Keratinocyte (primary cell): ENCODE data around the gene PTRH1. TPM values are rescaled to one million over a fixed set of nuclear protein-coding genes. Genes with fewer than 3 reads are reported as not detected.

Experiments used
- DNase-seq: peaks from one replicate; pipeline ENCODE4 v3.0.0-alpha.2; 2011; ENCODE audit warnings: low read depth, missing footprints, low spot score
- FAIRE-seq: peaks from 2 replicates; lab custom pipeline; 2011; peaks lifted over from hg19 to GRCh38; lab: Jason Lieb, UNC
- H2AFZ ChIP-seq: 2 replicates; pipeline ENCODE4 v1.6.0; 2012; ENCODE audit warnings: low read length, control low read depth, inconsistent platforms; ENCODE audit not compliant: control insufficient read depth
- H3K27ac ChIP-seq: 2 replicates; pipeline ENCODE4 v1.5.1; 2011; ENCODE audit warnings: low read length; ENCODE audit not compliant: control insufficient read depth, insufficient read depth
- H3K27me3 ChIP-seq: 3 replicates; pipeline ENCODE4 v1.6.0; 2011; ENCODE audit warnings: low read length; ENCODE audit not compliant: control insufficient read depth, insufficient read depth; ENCODE audit errors: extremely low read depth
- H3K36me3 ChIP-seq, 2 experiments: 2 replicates in 1 of 2; 3 replicates in 1 of 2; pipeline ENCODE4 v1.5.1; 2011; ENCODE audit warnings: low read length in 2 of 2, mild to moderate bottlenecking in 1 of 2; ENCODE audit not compliant: control insufficient read depth in 2 of 2, insufficient read depth in 2 of 2; ENCODE audit errors: extremely low read depth in 1 of 2
- H3K4me1 ChIP-seq: 3 replicates; pipeline ENCODE4 v1.5.1; 2011; ENCODE audit warnings: low read length; ENCODE audit not compliant: control insufficient read depth, insufficient read depth; ENCODE audit errors: extremely low read depth
- H3K4me2 ChIP-seq: 3 replicates; pipeline ENCODE4 v1.6.0; 2011; ENCODE audit warnings: low read depth, low read length; ENCODE audit not compliant: control insufficient read depth, insufficient read depth; ENCODE audit errors: extremely low read depth
- H3K4me3 ChIP-seq, 3 experiments: fragments of 200-600 bp in 1 of 3; sonication (generic) in 1 of 3; 2 replicates in 2 of 3; 3 replicates in 1 of 3; pipeline ENCODE4 v1.5.1; 2011 to 2016; ENCODE audit warnings: low read length in 3 of 3, mild to moderate bottlenecking in 3 of 3, control low read depth in 2 of 3, inconsistent platforms in 1 of 3, low read depth in 1 of 3, mixed read lengths in 1 of 3, mixed run types in 1 of 3, moderate library complexity in 1 of 3; ENCODE audit not compliant: control insufficient read depth in 2 of 3, insufficient read depth in 2 of 3; ENCODE audit errors: extremely low read depth in 1 of 3
- H3K79me2 ChIP-seq: 2 replicates; pipeline ENCODE4 v1.6.0; 2012; ENCODE audit warnings: low read length; ENCODE audit not compliant: control insufficient read depth, insufficient read depth
- H3K9ac ChIP-seq: 3 replicates; pipeline ENCODE4 v1.6.0; 2011; ENCODE audit warnings: low read length; ENCODE audit not compliant: control insufficient read depth, insufficient read depth; ENCODE audit errors: extremely low read depth
- H3K9me1 ChIP-seq: 3 replicates; pipeline ENCODE4 v1.6.0; 2011; ENCODE audit warnings: low read length; ENCODE audit not compliant: control insufficient read depth, insufficient read depth; ENCODE audit errors: extremely low read depth
- H3K9me3 ChIP-seq: 2 replicates; pipeline ENCODE4 v1.5.1; 2012; ENCODE audit warnings: low read depth, low read length; ENCODE audit not compliant: control insufficient read depth
- H4K20me1 ChIP-seq: 3 replicates; pipeline ENCODE4 v1.6.0; 2011; ENCODE audit warnings: low read length; ENCODE audit not compliant: control insufficient read depth, insufficient read depth; ENCODE audit errors: extremely low read depth
- CTCF ChIP-seq, 3 experiments: IDR thresholded peaks in 1 of 3; conservative IDR thresholded peaks in 1 of 3; optimal IDR thresholded peaks in 1 of 3; 2 replicates in 2 of 3; 3 replicates in 1 of 3; pipeline versions ENCODE3 to v1.5.1; 2011; ENCODE audit warnings: low read length in 3 of 3, mild to moderate bottlenecking in 3 of 3, moderate library complexity in 2 of 3, control low read depth in 1 of 3, inconsistent platforms in 1 of 3; ENCODE audit not compliant: insufficient read depth in 2 of 3; ENCODE audit errors: extremely low read depth in 1 of 3
- EZH2 ChIP-seq: IDR thresholded peaks from one replicate; pipeline ENCODE4 v1.6.1; 2012; ENCODE audit warnings: inconsistent platforms, mild to moderate bottlenecking, low read length, moderate library complexity
- dilution Hi-C: fragments of 300-500 bp; cut with MboI; formaldehyde crosslinking; loops from one replicate; pipeline ENCODE4 v1.7.0; 2020; ENCODE audit warnings: low sequenced_read_pairs; ENCODE audit not compliant: extremely low pct_ligation_motif_present
- polyA plus RNA-seq, 5 experiments: library from polyadenylated mRNA; depleted of rRNA in 3 of 5; stranded (reverse) in 3 of 5; stranded (forward) in 1 of 5; unstranded in 1 of 5; fragments of >200 nt; gene quantifications; 1 replicate in 1 of 5; 2 replicates in 3 of 5; 3 replicates in 1 of 5; pipeline versions ENCODE4 v1.2.1 to v1.2.3, GENCODE V29; 2011 to 2012; ENCODE audit warnings: missing spikeins in 2 of 5, low read depth in 1 of 5, low replicate concordance in 1 of 5

PTRH1 gene
- polyA plus RNA-seq, 1 donor (not counting 4 experiments of a cell fraction or from before 2014, with no cell fraction given) = 14.3 TPM

- peak overlapping the region; percentile 9 for H2AFZ ChIP-seq
- peaks cover 0 to 4% of the 10 kb centered on the region in 2 experiments for H3K36me3 ChIP-seq
- H3K27me3 ChIP-seq = no peaks in the 10 kb centered on the region
- H4K20me1 ChIP-seq = no peaks in the 10 kb centered on the region
- peak overlapping the region; percentile 95 for H3K4me2 ChIP-seq
- peaks cover 9% of the 10 kb centered on the region for H3K79me2 ChIP-seq
- peak overlapping the region; percentile 47 for H3K9ac ChIP-seq
- no peak overlapping the region for H3K27ac ChIP-seq
- TF ChIP-seq CTCF (optimal IDR thresholded peaks at IDR 0.05 in 1 of 3, IDR thresholded peaks at IDR 0.05 in 1 of 3, conservative IDR thresholded peaks at IDR 0.05 in 1 of 3; ENCODE audit: extremely low read depth in 1 of 3, insufficient read depth in 2 of 3, low read length in 3 of 3) (no peak), EZH2 (no peak)
- H3K4me3 ChIP-seq = peak overlapping the region; percentile 55 to 90 (median 72)
- no peaks in the 10 kb centered on the region for H3K9me1 ChIP-seq
- peaks cover 12% of the 10 kb centered on the region for H3K4me1 ChIP-seq
- H3K9me3 ChIP-seq = no peaks in the 10 kb centered on the region
- FAIRE-seq = no peak
- dilution Hi-C loops = no loop called here
- DNase-seq = no peak
Observed at GRCh38 chr9:127714020-127714750, 1.3 kb downstream of the PTRH1 start.

GRCh38 chr9:127712867-127713266, 2.6 kb downstream of the PTRH1 start:
- Histone ChIP-seq H3K4me1 (peaks cover 12% of the 10 kb centered on the region), H3K27me3 (no peaks in the 10 kb centered on the region), H3K27ac (no peak overlapping the region), H3K9ac (no peak overlapping the region), H3K9me1 (no peaks in the 10 kb centered on the region), H4K20me1 (no peaks in the 10 kb centered on the region), H2AFZ (no peak overlapping the region), H3K79me2 (peaks cover 9% of the 10 kb centered on the region), H3K9me3 (no peaks in the 10 kb centered on the region), H3K4me3 (no peak overlapping the region), H3K4me2 (no peak overlapping the region), H3K36me3 (peaks cover 0 to 4% of the 10 kb centered on the region in 2 experiments)
- dilution Hi-C loops = no loop called here
- TF ChIP-seq EZH2 (no peak), CTCF (optimal IDR thresholded peaks at IDR 0.05 in 1 of 3, IDR thresholded peaks at IDR 0.05 in 1 of 3, conservative IDR thresholded peaks at IDR 0.05 in 1 of 3; ENCODE audit: extremely low read depth in 1 of 3, insufficient read depth in 2 of 3, low read length in 3 of 3) (no peak)
- DNase-seq = no peak
- no peak for FAIRE-seq
